Skeletal muscle tissue (tissue), 4 donors: ENCODE data around the gene MT2A. TPM values are rescaled to one million over a fixed set of nuclear protein-coding genes. Genes with fewer than 3 reads are reported as not detected.
A peak's percentile ranks its signal among the peaks of the same experiment; 100 is the strongest.
"Not testable (repeated sequence)": the region's sequence is repeated elsewhere in the genome, so short reads cannot be mapped to it uniquely, and the experiment has no call there.

Experiments
- H3K27ac ChIP-seq: one replicate; pipeline ENCODE4 v1.7.0; 2013; ENCODE audit warnings: mild to moderate bottlenecking, low read depth, low read length, inconsistent platforms
- H3K27me3 ChIP-seq, 3 donors: one replicate each; pipeline ENCODE4 v1.7.0; 2013; ENCODE audit warnings: low read length in 3 of 3; ENCODE audit not compliant: control insufficient read depth in 3 of 3, insufficient read depth in 3 of 3
- H3K36me3 ChIP-seq, 3 donors: one replicate each; pipeline ENCODE4 v1.7.0; 2013; ENCODE audit warnings: low read length in 3 of 3; ENCODE audit not compliant: control insufficient read depth in 3 of 3, insufficient read depth in 3 of 3
- H3K4me1 ChIP-seq, 3 donors: one replicate each; pipeline ENCODE4 v1.7.0; 2013; ENCODE audit warnings: low read length in 3 of 3, mild to moderate bottlenecking in 3 of 3; ENCODE audit not compliant: control insufficient read depth in 3 of 3, insufficient read depth in 3 of 3
- H3K4me3 ChIP-seq, 3 donors: one replicate each; pipeline ENCODE4 v1.7.0; 2013; ENCODE audit warnings: low read length in 3 of 3
- H3K9ac ChIP-seq, 3 donors: one replicate each; pipeline ENCODE4 v1.7.0; 2013; ENCODE audit warnings: low read length in 3 of 3, mild to moderate bottlenecking in 3 of 3, moderate library complexity in 2 of 3, low read depth in 1 of 3
- H3K9me3 ChIP-seq, 3 donors: one replicate each; pipeline ENCODE4 v1.7.0; 2013; ENCODE audit warnings: low read length in 3 of 3; ENCODE audit not compliant: control insufficient read depth in 3 of 3
- total RNA-seq: library from RNA; depleted of rRNA; stranded (reverse); fragments of >200 nt; gene quantifications from one replicate; pipeline ENCODE4 v1.2.3, GENCODE V29; 2014
- donor health status: Osteomylitis.

Gene MT2A
- total RNA-seq, 1 donor from 2014 or later, result 2.1 TPM

DNA sequence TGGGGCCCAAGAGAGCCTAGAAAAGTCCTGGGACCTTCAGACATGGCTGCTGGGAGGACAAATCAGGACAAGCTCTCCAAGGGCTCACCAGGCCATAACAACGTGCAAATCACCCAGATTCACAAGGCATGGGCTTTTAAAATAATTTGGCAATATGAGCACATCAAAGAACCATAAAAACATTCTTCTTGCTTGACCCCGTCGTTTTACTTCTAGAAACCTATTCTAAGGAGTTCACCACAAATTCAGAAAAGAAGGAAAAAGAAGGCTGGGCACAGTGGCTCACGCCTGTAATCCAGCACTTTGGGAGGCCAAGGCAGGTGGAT is 31.1 kb upstream of the MT2A start:
- Histone ChIP-seq H3K9ac (no peak overlapping the region), H3K27ac (no peak overlapping the region), H3K4me3 (no peak overlapping the region), H3K36me3 (no peaks in the 10 kb centered on the region), H3K9me3 (no peaks in the 10 kb centered on the region), H3K4me1 (no peaks in the 10 kb centered on the region), H3K27me3 (no peaks in the 10 kb centered on the region)

DNA sequence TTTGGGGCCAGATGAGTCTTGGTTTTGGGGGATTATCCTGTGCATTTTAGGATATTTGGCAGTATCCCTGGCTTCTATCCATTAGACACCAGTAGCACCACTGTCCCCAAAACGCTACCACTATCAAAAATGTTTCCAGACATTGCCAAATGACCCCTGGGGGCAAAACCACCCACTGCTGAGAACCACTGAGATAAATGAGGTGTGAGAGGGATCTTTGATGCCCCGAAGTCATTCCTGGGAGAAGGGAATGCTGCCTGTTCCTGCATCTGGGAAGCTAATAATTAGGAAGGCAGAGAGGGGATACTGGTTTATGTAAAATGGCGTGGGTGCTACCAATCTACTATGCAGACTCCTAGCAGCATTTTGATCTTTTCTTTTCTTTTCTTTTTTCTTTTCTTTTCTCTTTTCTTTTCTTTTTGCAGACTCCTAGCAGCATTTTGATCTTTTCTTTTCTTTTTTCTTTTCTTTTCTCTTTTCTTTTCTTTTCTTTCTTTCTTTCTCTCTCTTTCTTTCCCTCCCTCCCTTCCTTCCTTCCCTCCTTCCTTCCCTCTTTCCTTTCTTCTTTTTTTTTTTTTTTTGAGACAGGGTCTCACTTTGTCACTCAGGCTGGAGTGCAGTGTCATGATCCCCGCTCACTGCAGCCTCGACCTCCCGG is 27.9 kb upstream of the MT2A start:
- H3K27ac ChIP-seq, result no peak overlapping the region
- no peak overlapping the region for H3K9ac ChIP-seq
- no peak overlapping the region for H3K4me3 ChIP-seq
- no peaks in the 10 kb centered on the region for H3K36me3 ChIP-seq
- no peaks in the 10 kb centered on the region for H3K9me3 ChIP-seq
- H3K4me1 ChIP-seq, result no peaks in the 10 kb centered on the region
- no peaks in the 10 kb centered on the region for H3K27me3 ChIP-seq

DNA sequence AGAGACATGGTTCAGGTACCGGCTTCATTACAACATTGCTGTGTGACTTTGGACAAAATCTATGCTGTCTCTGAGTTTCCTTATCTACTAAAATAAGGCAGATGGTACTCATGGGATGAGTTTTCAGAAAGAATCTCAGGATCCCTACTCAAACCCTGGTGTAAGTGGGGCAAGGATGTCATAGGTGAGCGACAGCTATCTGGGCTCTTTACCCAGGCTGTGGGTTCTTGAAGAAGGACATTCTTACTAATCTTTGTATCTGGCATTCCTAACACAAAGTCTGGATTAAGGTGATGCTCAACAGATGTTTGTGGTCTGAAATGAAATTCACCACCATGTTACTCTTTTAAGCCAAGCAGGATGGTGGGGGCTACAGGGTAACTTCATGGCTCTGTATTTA is 25.5 kb upstream of the MT2A start:
- not testable (repeated sequence) for H3K4me3 ChIP-seq, H3K9me3 ChIP-seq, H3K27ac ChIP-seq, H3K27me3 ChIP-seq, H3K36me3 ChIP-seq, H3K4me1 ChIP-seq, H3K9ac ChIP-seq

DNA sequence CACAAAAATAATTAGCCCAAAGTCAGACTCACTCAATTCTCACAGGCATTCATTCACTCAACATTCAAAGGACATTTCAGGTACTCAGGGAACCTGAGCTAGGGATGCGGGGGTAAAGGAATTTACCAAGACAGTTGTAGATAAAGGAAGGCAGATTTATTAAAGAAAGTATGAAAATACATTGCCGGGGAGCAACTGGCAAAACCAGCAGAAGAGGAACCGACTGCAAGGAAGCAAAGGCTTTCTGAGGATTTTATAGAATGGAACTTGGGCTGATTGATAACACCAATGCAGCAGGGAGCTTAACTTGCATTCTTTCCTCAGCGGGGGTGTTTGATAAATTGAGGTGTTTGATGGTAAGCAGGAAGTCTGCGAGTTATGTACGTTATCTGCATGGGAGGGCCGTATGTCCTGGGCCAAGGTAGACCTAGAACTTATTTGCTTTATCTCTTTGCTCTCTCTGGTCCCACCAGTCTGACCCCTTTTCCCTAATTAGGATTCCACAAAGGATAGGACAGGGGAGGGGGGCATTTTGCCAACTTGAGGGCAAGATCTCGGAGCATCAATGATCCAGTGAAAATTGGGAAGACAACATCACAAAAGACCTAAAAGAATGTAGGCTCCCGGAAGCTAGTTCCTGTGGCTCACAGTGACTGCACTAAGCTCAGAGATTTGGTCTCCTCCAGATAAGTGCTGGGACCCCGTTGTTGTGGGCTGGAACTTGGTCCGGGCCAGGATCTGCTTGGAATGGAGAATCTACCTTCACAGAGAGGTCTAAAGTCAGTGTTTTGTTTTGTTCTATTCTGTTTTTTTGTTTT is 24.8 kb upstream of the MT2A start:
- H3K9ac ChIP-seq, result no peak overlapping the region
- H3K27me3 ChIP-seq, result peaks cover 0 to 3% (median 0%) of the 10 kb centered on the region in 3 donors
- H3K4me1 ChIP-seq, result no peaks in the 10 kb centered on the region
- no peak overlapping the region for H3K27ac ChIP-seq
- H3K9me3 ChIP-seq, result no peaks in the 10 kb centered on the region
- H3K36me3 ChIP-seq, result no peaks in the 10 kb centered on the region
- no peak overlapping the region for H3K4me3 ChIP-seq

DNA sequence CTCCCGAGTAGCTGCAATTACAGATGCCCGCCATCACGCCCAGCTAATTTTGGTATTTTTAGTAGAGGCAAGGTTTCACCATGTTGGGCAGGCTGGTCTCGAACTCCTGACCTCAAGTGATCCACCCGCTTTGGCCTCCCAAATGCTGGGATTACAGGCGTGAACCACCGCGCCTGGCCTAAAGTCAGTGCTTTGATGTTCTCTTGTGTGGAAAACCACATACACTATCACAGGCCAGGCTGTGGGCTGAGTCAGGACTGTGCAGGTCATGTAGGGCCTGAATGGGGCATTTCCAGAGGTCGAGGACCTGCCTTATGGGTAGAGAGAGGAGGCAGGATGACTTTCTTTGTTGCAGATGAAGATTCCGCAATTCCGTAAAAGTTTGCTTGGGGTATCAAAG is 24.1 kb upstream of the MT2A start:
- H3K27ac ChIP-seq, result no peak overlapping the region
- H3K36me3 ChIP-seq, result no peaks in the 10 kb centered on the region
- no peaks in the 10 kb centered on the region for H3K9me3 ChIP-seq
- peaks cover 0 to 10% (median 4%) of the 10 kb centered on the region in 3 donors for H3K27me3 ChIP-seq
- H3K4me3 ChIP-seq, result no peak overlapping the region
- H3K9ac ChIP-seq, result no peak overlapping the region
- H3K4me1 ChIP-seq, result peaks cover 0 to 5% (median 4%) of the 10 kb centered on the region in 3 donors

DNA sequence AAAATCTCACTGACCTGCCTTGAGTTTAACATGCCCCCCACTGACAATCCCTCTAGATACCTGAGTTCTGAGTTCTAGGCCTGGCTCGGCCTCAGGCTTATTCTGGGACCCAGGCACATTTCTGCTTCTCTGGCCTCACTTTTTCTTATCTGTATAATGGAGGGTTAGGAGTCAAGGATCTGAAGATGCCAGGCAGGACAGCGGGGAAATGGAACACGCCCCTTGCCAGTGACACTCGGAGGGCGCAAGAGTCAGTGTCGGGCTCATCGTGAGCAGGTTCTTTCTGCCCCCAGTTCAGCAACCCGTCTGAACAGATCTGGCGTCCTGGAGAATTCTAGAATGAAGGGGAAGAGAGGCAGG is 19.6 kb upstream of the MT2A start:
- no peaks in the 10 kb centered on the region for H3K36me3 ChIP-seq
- no peaks in the 10 kb centered on the region for H3K9me3 ChIP-seq
- H3K27ac ChIP-seq, result no peak overlapping the region
- peak overlapping the region; percentile 59 to 74 (median 63) for H3K4me3 ChIP-seq
- H3K4me1 ChIP-seq, result peaks cover 4 to 17% (median 14%) of the 10 kb centered on the region in 3 donors
- peaks cover 11 to 23% (median 17%) of the 10 kb centered on the region in 3 donors for H3K27me3 ChIP-seq
- peak overlapping the region in 2 of 3 donors; percentile 23 to 70 for H3K9ac ChIP-seq

DNA sequence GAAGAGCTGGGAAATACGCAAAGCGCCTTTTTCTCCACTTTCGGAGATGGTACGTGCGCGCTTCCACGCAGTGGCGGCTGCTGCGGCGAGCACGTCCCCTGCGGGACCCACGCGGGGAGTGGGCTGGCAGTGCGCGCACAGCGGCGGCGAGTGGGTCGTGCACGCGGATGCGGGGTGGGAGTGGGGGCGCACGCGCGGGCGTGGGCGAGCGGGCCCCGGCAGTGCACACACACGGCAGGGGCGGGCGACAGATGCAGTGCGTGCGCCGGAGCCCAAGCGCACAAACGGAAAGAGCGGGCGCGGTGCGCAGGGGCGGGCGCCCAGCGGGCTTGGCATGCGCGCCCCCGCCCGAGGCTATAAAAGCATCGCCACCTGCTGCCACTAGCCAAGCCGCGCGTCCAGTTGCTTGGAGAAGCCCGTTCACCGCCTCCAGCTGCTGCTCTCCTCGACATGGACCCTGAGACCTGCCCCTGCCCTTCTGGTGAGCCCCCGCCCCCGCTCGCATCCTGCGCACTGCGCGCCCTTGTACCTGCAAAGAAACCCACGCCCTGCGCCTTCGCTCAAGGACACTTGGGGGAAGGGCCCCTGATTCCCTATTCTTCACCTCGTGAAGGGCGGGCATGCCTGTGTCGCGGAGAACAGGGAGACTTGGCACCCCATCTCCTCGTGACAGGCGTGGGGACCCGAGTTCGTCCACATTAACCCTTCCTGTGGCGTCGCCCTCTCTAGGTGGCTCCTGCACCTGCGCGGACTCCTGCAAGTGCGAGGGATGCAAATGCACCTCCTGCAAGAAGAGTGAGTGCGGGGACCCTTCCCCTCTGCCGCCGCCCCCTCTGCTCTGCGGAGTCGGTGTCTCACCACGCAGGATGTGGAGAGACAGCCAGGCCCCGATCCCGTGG is 19.0 kb upstream of the MT2A start, which contains the start of gene MT3:
Gene MT3 (plus strand): TSS at position 388 of the 899 bp plus-strand sequence. CDS start 63 bp downstream, at position 451.
- H3K4me3 ChIP-seq, result peak within 1 kb of the TSS; percentile 59 to 74 (median 63)
- H3K4me1 ChIP-seq, result peaks cover 4 to 17% (median 14%) of the 10 kb centered on the region in 3 donors
- no peaks in the 10 kb centered on the region for H3K36me3 ChIP-seq
- H3K27me3 ChIP-seq, result peaks cover 11 to 23% (median 17%) of the 10 kb centered on the region in 3 donors
- no peaks in the 10 kb centered on the region for H3K9me3 ChIP-seq
- H3K9ac ChIP-seq, result peak within 1 kb of the TSS in 2 of 3 donors; percentile 23 to 70
- H3K27ac ChIP-seq, result no peak within 1 kb of the TSS

DNA sequence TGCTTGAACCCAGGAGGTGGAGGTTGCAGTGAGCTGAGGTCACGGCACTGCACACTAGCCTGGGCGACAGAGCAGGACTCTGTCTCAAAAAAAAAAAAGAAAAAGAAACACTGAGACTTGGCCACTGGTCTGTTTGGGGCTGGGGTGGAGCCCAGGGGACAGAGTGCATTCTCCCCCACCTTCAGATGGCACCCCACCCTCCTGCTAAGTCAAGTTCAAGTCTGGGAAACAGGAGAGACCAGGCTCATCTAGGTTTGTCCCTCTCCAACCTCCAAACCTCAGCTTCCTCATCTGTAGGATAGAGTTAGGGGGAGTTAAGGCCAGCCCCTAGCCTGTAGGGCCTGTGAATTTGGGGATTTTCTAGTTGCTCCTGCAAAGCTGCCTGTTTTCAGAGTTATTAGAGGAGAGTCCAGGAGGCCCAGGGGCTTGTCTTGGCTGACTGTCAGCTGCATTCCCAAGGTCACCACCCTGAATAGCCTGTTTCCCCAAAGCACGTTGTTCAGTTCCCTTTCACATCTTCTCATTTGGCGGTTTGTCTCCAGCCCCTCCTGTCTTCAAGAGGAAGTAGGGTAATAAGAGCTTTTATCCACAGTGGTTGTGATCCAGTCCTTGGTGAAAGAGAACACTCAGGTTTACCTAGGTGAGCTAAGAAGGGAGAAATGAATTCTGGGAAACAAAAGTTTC is 16.9 kb upstream of the MT2A start:
- H3K4me1 ChIP-seq, result peaks cover 4 to 17% (median 14%) of the 10 kb centered on the region in 3 donors
- no peak overlapping the region for H3K4me3 ChIP-seq
- no peak overlapping the region for H3K27ac ChIP-seq
- H3K27me3 ChIP-seq, result peaks cover 11 to 23% (median 17%) of the 10 kb centered on the region in 3 donors
- H3K36me3 ChIP-seq, result no peaks in the 10 kb centered on the region
- H3K9ac ChIP-seq, result no peak overlapping the region
- H3K9me3 ChIP-seq, result no peaks in the 10 kb centered on the region

DNA sequence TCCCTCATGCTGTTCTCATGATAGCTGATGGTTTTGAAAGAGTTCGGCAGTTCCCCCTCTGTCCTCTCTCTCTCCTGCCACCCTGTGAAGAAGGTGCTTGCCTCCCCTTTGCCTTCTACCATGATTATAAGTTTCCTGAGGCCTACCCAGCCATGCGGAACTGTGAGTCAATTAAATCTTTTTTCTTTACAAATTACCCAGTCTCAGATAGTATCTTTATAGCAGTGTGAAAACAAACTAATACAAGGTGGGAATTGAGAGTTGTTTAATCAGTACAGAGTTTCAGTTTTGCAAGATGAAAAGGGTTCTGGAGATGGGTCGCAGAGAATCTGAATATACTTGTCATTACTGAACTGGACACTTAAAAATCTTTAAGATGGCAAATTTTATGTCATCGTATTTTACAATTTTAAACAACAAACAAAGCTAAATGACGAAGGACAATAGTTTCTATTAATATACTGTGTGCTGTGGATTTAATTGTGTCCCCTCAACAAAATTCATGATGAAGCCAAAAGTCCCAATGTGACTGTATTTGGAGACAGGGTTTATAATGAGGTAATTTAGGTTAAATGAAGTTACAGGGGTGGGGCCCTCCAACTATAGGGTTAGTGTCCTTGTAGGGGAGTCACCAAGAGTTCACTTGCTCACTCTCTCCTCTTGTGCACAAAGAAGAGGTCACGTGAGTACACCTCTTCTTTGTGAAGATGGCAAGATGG is 14.7 kb upstream of the MT2A start:
- H3K9ac ChIP-seq, result no peak overlapping the region
- H3K9me3 ChIP-seq, result no peaks in the 10 kb centered on the region
- peaks cover 11 to 19% (median 17%) of the 10 kb centered on the region in 3 donors for H3K27me3 ChIP-seq
- peaks cover 4 to 17% (median 14%) of the 10 kb centered on the region in 3 donors for H3K4me1 ChIP-seq
- H3K36me3 ChIP-seq, result no peaks in the 10 kb centered on the region
- no peak overlapping the region for H3K4me3 ChIP-seq
- H3K27ac ChIP-seq, result no peak overlapping the region
